Stimulated activated naive CD8-positive, alpha-beta T cell treated with anti-CD3 and anti-CD28 coated beads, Interleukin-15, Interleukin-2, amounts not matched to agents 100 U/mL and 50 U/mL, for 24 hours (primary cell): ENCODE data around the gene TAF4.
"Not testable (repeated sequence)": the region's sequence is repeated elsewhere in the genome, so short reads cannot be mapped to it uniquely, and the experiment has no call there.

Source experiments
- ATAC-seq: fragments of 150-1000 bp; cut with Tn5 transposase; one replicate; pipeline ENCODE4 v1.10.0; 2021
- DNase-seq: peaks from one replicate; pipeline ENCODE4 v3.0.0; 2021

TAF4 gene

DNA sequence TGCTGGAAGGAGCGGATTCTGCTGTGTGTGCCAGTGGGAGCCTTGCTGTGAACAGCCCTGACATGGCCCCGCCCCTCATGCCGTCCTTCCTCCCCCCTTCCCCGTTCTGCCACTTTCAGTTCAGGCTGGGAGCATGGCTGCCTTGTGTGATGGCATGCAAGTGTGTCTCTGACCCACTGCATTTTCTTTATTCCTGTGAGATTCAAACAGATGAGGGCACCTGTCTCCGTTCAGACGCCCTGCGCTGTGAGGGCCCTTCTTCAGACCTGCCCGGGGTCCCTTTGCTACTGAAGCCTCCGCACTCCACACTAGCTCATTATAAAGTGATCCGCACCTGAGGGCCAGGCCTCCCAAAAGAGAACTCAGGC, 88.3 kb downstream of the TAF4 start:
- DNase-seq (no peak), ATAC-seq (no peak)

DNA sequence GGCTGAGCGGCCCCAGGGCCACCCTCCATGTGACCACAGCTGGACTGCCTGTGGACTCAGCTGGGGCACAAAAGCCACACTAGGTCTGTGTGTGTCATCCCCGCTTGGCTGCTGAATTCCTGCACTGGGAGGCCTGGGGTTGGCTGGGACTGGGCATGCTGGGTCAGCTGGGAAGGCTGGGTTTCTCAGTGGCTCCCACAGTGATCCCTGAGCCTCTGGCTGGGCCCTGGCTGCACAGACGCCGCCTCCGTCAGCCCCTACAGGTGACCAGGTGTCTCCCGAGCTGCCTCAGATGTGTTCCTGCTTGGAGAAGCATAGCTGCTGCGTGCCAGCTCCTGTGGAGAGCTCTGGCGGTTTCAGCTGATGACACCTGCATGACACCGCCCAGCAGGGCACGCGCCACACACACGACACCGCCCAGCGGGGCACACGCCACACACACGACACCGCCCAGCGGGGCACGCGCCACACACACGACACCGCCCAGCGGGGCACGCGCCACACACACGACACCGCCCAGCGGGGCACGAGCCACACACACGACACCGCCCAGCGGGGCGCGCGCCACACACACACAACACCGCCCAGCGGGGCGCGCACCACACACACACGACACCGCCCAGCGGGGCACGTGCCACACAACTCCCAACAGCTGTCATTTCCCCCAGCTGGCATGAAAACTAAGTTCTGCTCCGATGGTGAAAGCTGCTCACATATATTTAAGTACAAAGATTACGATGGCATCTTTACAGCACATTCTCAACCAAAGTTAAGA, 88.8 kb downstream of the TAF4 start:
- no peak for DNase-seq
- no peak for ATAC-seq

DNA sequence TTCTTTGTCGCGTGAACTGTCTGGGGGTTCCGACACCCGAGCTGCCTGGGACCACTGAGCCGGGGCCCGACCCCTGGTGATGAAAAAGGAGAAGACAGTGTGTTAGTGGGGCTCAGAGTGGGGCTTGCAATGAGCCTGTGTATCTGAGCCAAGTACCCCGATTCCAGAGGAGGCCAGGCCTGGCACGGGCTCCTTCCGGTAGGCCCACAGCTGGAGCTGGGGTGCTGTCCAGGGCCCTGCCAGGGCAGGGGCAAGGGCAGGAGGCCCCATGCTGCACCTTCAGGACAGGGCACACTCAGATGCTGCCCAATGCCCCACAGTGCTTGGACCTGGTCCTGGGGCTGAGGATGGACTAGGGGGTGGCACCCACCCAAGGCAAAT, 89.4 kb downstream of the TAF4 start:
- ATAC-seq (no peak), DNase-seq (no peak)

DNA sequence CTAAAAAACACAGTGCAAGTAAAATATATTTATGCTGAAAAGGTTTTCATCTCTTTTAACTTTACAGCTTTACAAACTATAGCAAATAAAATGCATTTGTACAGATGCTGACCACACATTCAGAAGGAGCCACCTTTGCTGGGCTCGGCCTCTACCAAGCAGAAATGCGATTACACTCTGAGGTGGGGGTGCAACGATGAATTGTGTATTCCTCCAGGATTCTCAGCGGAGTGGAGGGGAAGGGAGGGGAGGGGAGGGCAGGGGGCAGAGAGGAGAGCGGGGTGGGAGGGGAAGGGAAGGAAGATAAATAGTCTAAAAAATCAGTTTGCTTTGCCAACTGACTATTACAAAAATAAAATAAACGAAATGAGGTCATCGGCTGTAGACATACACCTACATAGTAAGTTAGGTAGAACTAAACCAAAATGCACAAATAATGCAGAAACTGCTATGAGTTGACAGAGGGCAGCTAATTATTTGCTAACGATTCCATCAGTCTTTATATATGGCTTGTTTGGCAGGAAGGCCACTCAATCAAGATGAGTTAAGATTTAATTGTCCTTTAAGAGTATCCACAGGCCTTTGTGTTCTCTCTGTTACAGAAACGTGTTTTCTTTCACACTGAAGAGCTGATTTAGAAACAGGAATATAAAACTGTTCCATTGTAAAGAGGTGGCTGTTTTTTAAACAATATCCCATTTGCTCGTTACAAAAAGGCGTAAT, 90.1 kb downstream of the TAF4 start:
- DNase-seq (no peak), ATAC-seq (no peak)

DNA sequence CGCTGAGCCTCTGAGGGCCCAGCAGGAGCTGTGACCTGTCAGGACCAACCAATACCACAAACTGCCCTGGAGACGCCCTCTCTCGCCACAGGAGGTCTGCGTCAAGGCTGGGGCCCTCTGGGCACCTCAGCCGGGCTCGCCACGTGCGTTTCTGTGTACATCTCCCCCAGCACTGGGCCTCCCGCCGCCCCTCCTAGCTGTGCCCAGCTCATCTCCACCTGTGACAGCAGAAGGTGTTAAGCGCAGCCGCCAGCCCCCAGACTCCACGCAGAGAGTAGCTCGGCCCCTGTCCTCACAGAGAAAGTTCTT, 91.4 kb downstream of the TAF4 start:
- ATAC-seq: no peak
- no peak for DNase-seq

DNA sequence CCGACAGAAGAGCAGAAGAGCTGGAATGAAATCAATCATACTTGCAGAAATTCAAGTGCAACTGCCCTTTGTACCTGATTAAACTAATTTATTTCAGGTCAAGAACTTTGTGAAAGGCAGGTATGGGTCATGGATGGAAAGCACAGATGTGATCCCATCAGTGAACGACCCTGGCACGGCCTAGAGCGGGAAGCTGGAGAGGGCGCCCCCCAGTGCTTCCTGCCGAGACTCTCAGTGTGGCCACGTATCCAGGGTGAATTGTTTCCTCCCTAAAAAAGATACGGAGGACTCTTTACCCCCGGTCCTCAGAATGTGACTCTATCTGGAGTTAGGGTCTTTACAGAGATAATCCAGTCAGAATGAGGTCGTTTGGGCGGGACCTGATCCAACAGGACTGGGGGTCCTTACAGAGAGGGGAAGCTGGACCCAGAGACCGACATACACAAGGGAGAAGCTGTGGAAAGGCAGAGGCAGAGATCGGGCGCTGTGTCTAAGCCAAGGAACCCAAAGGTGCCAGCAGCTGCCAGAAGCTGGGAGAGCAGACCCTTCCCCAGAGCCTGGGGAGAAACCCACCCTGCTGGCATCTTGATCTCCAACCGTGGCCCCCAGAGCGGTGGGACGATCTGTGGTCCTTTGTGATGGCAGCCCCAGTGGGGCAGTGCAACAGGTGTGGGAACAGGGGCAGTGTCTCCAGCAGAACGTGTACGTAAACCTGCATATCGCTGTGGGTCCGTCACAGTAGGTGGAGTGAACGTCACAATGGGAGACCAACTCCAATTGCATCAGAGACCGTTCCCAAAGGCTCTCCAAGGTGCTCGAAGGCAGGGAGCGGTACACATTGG, 91.9 kb downstream of the TAF4 start:
- ATAC-seq (no peak), DNase-seq (no peak)

DNA sequence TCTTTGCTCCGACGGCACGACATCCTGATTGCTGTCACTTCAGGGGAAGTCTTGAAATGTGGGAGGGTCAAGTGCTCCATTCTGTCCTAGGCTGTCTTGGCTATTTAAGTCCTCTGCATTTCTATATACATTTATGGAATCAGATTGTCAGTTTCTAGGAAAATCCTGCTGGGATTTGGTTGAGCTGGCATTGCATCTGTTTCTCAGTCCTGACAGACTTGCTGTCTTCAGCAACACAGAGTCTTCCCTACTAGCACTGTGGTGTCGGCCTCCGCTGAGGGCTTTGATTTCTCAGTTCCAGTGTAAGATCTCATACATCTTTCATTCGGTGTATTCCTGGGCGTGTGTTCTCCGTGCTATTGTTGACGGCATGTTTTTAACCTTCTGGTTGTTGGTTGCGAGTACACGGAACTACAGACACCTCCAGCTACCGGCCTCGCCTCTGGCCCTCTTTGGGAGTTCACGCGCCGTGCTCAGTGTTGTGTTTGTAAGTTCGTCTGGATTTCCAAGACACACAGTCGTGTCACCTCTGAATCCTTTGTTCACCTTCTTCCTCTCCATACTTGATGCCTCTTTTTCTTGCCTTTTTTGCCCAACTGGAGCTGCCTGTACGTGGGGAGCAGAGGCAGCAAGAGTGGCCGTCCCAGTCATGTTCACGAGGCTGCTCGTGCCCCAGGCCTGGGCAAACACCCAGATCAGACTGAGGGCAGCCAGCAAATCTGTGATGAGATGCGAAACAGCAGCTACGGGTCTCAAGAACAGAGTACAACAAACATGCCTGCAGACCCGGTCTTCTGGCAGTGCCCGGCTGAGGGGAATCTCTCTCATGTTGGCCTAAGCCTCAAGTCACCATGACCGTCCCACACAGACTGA, 92.8 kb downstream of the TAF4 start:
- ATAC-seq: no peak
- no peak for DNase-seq

DNA sequence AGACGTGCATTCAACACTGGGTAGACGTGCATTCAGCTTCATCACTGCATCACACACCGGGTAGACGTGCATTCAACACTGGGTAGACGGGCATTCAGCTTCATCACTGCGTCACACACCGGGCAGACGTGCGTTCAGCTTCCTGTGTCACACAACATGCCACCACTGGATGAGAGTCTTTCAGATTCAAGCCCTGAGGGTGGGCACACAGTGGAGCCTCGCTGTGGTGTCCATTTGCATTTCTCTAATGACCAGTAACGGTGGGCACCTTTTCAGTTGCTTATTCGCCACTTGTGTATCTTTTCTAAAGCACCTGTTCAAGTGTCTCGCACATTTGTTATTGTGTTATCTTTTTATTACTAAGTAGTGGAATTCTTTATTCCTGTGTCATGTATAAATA, 94.1 kb downstream of the TAF4 start:
- not testable (repeated sequence) for ATAC-seq, DNase-seq

DNA sequence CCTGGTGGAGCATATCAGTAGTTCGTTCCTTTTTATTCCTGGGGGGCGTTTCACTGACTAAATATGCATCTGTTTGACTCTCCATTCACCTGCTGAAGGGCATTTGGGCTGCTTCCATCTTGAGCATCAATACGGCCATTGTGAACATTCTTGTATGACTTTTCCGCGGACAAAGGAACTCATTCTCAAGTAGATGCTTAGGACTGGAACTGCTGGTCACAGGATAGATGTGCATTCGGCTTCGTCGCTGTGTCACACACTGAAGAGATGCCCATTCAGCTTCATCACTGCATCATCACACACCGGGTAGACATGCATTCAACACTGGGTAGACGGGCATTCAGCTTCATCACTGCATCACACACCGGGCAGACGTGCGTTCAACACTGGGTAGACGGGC, 95.3 kb downstream of the TAF4 start:
- ATAC-seq: no peak
- DNase-seq: no peak

DNA sequence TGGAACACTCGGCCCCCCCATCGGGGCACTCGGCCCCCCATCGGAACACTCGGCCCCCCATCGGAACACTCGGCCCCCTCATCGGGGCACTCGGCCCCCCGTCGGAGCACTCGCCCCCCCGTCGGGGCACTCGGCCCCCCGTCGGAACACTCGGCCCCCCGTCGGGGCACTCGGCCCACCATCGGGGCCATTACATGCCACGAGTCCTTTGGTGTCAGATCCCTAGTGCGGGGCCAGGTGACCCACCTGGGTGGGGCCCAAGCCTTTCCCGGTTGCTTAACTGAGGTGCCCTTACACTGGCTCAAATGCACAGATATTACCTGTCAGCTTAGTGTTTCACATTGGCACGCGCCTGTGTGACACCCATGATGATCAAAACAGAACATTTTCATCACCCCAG, 95.9 kb downstream of the TAF4 start:
- DNase-seq: no peak
- ATAC-seq: no peak

DNA sequence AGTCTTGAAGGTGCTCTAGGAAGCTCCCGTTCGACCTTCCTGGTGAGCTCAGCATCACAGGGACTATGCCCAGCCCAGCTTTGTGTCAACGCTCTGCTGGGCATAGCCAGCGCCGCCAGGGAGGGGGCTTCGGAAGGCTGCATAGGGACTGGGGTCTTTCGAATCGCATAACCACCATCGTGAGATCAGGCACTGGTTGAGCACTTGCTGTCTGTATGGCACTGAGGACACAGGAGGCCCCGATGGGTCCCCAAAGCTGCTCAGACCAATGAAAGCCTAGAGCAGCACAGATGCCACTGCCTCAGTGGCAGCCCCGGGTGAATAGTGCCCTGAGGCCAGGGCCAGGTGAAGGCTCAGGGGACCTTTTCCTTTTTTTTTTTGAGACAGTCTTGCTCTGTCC, 96.7 kb downstream of the TAF4 start:
- DNase-seq (no peak), ATAC-seq (no peak)

DNA sequence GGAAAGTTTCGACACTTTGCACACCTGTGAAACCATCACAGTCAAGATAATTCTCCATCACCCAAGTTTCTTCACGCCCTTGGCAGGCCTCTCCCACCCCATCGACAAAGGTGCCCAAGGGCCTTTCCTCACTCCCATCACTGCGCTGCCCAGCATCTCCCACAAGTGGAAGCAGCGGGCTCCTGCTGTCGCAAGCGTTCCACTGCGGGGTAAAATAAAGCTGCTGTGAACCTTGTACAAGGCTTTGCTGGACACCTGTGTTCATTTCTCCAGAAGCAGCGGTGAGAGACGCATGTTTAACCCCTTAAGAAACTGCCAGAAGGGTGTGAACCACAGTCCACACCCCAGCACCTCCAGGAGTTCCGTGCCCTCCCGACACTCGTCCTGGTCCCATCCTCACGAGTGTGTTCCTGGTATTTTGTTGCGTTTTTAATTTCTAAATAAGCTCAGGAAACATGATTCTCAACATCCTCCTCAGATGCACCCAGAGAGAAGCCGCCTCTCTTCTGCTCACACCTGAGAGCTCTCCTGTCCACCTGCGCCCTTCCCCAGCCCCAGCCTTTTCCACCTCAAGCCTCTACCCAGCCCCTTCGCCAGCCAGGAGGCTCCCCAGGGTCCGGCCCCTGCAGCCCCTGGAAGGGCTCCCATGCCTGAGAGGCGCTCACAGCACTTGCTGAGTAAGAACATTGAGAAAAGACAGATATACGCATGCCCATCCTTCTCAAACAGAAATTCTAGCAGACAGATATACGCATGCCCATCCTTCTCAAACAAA, 97.5 kb downstream of the TAF4 start:
- ATAC-seq (no peak), DNase-seq (no peak)

DNA sequence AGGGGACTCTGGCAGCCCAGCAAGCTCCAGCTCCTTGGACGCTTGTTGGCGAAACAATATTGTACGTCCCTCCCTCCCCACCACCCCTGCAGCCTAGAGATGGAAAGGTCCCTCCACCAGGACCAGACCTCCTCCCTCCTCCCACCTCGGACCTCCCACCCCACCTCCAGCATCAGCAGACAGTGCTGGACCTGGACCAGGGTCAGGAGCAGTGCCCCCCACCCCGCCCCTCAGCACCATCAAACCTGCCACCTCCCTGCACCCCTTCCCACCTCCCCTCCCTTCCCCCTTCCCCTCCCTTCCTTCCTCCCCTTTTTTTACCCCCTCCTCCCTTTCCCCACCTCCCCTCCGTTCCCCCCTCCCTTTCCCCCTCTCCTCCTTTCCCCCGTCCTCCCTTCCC, 98.4 kb downstream of the TAF4 start:
- no peak for DNase-seq
- no peak for ATAC-seq

DNA sequence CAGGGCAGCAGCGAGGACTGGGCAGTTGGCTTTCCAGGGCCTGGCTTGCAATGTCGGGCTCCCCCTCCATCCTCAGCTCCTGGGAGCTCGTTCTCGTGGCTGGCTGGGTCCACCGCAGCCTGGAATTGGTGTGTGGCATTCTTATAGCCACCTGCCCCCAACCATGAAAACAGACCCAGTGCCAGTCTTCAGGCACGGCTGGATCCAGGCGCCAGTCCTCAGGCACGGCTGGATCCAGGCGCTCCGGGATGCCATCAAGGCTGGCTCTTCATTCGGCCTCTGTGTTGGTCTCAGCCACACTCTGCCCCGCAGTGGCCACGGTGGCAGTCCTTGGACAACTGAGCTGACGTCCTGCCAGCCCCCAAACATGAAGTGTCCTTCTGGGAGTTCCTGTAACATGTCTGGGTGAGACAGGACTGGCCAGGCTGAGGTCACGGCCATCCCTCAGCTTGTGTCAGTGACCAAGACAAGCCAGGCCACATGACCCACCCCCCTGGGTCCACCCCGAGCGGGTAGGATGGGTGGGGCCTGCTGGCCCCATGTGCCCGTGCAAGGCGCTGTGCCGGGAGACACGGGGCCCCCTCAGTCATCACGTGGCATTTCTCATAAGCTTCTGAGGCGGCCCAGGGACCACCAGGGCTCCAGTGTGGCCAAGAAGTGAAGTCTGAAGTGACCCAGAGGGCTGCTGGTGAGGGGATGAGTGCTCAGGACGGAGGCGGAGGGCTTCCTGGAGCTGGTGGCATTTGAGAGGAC, 99.0 kb downstream of the TAF4 start:
- ATAC-seq (no peak), DNase-seq (no peak)

DNA sequence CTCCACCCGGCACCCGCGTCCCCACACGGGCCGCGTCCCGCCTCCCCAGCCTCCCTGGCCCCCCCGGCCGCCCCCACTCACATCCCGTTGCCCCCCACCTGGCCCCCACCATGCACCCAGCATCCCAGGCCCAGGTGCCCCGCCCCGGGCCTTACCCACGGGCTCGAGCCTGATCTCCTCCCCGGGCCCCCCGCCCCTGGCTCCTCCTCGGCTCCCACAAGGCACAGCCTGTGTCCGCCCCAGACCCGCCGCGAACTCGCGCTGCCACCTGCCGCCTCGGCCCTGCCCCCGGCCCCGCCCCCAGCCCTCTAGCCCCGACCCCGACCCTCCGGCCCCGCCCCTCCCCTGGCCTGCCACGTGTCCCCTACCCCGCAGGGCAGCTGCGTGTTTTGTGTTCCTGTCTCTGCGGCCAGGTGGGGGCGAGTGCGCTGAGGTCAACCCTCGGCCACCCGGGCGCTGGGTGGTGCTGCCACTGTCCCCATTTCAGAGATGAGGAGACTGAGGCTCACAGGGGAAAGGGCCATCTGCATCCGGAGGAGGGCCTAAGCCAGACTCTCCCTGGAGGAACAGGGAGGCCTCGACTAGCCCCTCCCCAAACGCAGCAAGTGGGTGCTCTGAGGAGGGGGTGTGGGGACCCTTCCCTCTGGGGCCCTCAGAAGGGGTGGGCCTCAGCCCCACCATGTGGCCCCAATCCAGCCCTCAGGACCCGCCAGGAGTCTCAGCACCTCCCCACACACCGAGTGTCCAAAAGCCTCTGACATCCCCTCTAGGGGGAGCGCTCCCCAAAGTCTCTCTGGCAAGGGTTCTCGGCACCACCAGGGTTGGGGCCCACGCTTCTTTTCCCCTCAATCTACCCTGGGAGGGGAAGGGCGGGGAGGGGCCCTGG, 99.8 kb downstream of the TAF4 start:
- no peak for DNase-seq

DNA sequence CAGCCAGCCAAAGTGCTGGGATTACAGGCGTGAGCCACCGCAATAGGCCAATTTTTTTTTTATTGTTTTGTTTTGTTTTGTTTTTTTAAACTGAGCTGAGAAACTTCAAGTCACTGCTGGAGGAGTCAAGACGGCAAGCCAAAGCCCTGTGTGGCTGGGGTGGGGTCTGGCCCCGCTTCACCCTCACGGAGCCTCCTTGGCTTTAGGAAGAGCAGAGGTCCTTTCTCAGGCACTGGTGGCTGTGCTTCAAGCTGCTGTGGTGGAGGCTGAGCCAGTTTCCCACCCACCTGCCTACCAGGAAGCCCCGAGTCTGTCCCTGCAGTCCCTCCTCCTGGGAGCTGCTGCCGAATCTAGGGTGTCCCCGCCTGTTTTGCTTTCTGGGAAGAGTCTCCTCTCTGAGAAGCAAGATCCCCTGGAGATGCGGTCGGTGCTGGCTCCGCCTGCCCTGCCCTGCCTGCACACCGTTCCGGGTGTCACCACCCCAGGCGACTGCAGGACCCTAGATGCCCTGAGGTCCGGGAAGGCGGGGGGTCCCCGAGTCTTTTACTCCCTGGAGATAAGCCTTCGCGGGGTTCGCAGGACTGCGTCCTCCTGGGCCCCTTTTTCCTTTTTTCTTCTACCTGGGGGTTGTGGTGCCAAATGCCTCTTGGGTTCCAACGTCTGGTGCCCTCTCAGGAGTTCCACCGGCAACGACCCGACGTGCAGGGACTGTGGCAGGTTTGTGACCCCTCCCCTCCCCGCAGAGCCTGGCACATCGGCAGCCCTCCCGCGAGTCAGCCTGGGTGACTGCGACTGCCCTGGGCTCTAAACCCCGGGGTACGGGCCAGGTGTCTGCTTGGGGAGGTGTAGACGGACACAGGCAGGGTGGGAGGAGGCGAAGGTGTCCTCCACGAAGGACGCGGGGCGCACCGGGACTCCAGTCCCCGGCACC, 100.7 kb downstream of the TAF4 start:
- ATAC-seq: no peak

More for the DNA sequence above, 99.8 kb downstream of the TAF4 start:
- no peak for ATAC-seq

DNA sequence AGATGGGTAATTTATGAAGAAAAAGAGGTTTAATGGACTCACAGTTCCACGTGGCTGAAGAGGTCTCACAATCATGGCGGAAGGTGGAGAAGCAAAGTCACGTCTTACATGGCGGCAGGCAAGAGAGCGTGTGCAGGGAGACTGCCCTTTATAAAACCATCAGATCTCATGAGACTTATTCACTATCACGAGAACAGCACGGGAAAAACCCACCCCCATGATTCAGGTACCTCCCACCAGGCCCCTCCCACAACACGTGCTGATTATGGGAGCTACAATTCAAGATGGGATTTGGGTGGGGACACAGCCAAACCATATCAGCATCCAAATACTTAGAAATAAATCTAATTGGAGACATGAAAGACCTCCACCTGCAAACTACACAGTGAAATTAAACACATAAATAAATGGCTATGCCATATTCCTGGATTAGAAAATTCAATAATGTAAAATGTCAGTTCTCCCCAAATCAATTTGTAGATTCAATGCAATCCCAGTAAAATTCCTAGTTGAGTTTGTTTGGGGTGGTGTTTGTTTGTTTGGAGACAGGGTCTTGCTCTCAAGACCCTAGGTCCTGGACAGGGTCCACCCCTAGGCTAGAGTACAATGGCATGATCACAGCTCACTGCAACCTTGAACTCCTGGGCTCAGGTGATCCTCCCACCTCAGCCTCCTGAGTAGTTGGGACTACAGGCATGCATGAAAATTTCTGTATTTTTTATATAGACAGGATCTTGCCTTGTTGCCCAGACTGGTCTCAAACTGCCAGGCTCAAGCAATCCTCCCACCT, 101.6 kb downstream of the TAF4 start:
- ATAC-seq (no peak), DNase-seq (no peak)

More for the DNA sequence above, 100.7 kb downstream of the TAF4 start:
- no peak for DNase-seq

DNA sequence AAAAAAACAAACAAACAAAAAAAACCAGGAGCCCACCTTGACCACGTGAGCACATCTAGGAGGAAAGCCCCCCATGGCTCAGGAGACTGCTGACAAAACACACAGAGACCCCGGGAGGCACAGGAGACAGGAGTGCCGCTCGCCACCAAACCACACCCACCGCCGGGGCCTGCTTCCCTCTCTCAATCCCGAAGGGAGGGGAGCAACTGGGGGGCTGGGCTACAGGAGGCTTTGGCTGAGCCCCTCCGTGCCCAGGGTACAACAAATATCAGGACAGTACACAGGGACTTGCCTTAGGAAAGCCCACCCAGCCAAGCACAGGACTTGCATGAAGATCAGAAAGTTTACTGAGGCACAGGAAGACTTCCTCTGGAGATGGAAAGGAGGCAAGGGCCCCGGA, 102.5 kb downstream of the TAF4 start:
- no peak for DNase-seq
- no peak for ATAC-seq
